Panc1 (cell line): ENCODE data around the gene TANGO6. TPM values are rescaled to one million over a fixed set of nuclear protein-coding genes. Genes with fewer than 3 reads are reported as not detected.

Source experiments
- ATAC-seq: fragments of 200-7000 bp; cut with Tn5 transposase; 2 replicates; pipeline ENCODE4 v1.9.1; 2020; ENCODE audit warnings: mild to moderate bottlenecking, moderate library complexity
- BruUV-seq: library from RNA; stranded (reverse); fragments of 400-500 nt; replicated peaks from 2 replicates; lab custom pipeline; 2021; lab: Mats Ljungman, UMichigan
- CTCF ChIA-PET: fragments of 300-600 bp; sonication (Branson Sonifier 250); formaldehyde crosslinking; loops from one replicate; lab custom pipeline; 2022; ENCODE audit warnings: antibody characterized with exemption; lab: Charles Lee
- POLR2A ChIA-PET: fragments of 300-600 bp; sonication (Branson Sonifier 250); formaldehyde crosslinking; loops from one replicate; lab custom pipeline; 2022; ENCODE audit warnings: antibody characterized with exemption; lab: Charles Lee
- DNase-seq: peaks from one replicate; pipeline ENCODE4 v3.0.0-alpha.2; 2010; ENCODE audit warnings: low read depth, low spot score
- H3K27ac ChIP-seq: 2 replicates; pipeline ENCODE4 v1.5.1; 2011; ENCODE audit warnings: mild to moderate bottlenecking, low read length, inconsistent platforms
- H3K27me3 ChIP-seq: fragments of 200-500 bp; sonication (Bioruptor generic); 2 replicates; pipeline ENCODE4 v1.6.0; 2014; ENCODE audit warnings: low read length, inconsistent platforms; ENCODE audit not compliant: control insufficient read depth, insufficient read depth
- H3K36me3 ChIP-seq: fragments of 200-500 bp; sonication (Bioruptor generic); 2 replicates; pipeline ENCODE4 v1.5.1; 2014; ENCODE audit warnings: inconsistent platforms, mild to moderate bottlenecking, low read length, moderate library complexity; ENCODE audit not compliant: control insufficient read depth, insufficient read depth
- H3K4me1 ChIP-seq: 2 replicates; pipeline ENCODE4 v1.5.1; 2011; ENCODE audit warnings: inconsistent platforms, mild to moderate bottlenecking, low read length, moderate library complexity; ENCODE audit not compliant: control insufficient read depth, insufficient read depth
- H3K4me3 ChIP-seq, 2 experiments: 2 replicates each; pipeline ENCODE4 v1.5.1; 2011 to 2012; ENCODE audit warnings: low read depth in 2 of 2, low read length in 2 of 2, mild to moderate bottlenecking in 2 of 2, inconsistent platforms in 1 of 2, moderate library complexity in 1 of 2
- H3K9me3 ChIP-seq: fragments of 200-500 bp; sonication (Bioruptor generic); 2 replicates; pipeline ENCODE4 v1.5.1; 2014; ENCODE audit warnings: low read depth, mild to moderate bottlenecking, inconsistent platforms, low read length, moderate library complexity; ENCODE audit not compliant: control insufficient read depth, insufficient read depth
- POLR2AphosphoS5 ChIP-seq: IDR thresholded peaks from 2 replicates; pipeline ENCODE4 v1.6.1; 2012; ENCODE audit warnings: mild to moderate bottlenecking, low read depth, low read length, moderate library complexity
- SIN3A ChIP-seq: IDR thresholded peaks from 2 replicates; pipeline ENCODE4 v1.6.1; 2012; ENCODE audit warnings: low read depth, mild to moderate bottlenecking, low read length, moderate library complexity, borderline replicate concordance; ENCODE audit not compliant: insufficient read depth
- TCF7L2 ChIP-seq: IDR thresholded peaks from 2 replicates; pipeline ENCODE4 v1.6.1; 2011; ENCODE audit warnings: mild to moderate bottlenecking, low read depth, low read length, inconsistent platforms
- in situ Hi-C: cut with HindIII; loops from 2 replicates; pipeline ENCODE4 v1.10.0; 2016; ENCODE audit warnings: low sequenced_read_pairs, low pct_unique_long_range_greater_than_20kb
- intact Hi-C: fragments of 100-400 bp; cut with micrococcal nuclease; formaldehyde crosslinking; loops from one replicate; pipeline ENCODE4 v1.10.0; 2022; ENCODE audit not compliant: unreplicated experiment
- total RNA-seq: library from RNA; stranded (reverse); gene quantifications from one replicate; pipeline ENCODE4 v1.2.1, GENCODE V29; 2021; ENCODE audit not compliant: unreplicated experiment
- TF ChIP-seq, protein P1 (sequence below), 2 experiments: IDR thresholded peaks; 2 replicates each; pipeline ENCODE4 v1.6.1; 2011 to 2012; ENCODE audit warnings: low read depth in 2 of 2, control low read depth in 1 of 2, low read length in 1 of 2, mild to moderate bottlenecking in 1 of 2, moderate library complexity in 1 of 2; ENCODE audit not compliant: insufficient read depth in 1 of 2
- TF ChIP-seq, protein P2 (sequence below): fragments of 450-650 bp; IDR thresholded peaks from 2 replicates; pipeline ENCODE4 v1.5.1; 2017; ENCODE audit warnings: mild to moderate bottlenecking

The TANGO6 gene
- total RNA-seq, 1 experiment from 2014 or later = 11.0 TPM

DNA sequence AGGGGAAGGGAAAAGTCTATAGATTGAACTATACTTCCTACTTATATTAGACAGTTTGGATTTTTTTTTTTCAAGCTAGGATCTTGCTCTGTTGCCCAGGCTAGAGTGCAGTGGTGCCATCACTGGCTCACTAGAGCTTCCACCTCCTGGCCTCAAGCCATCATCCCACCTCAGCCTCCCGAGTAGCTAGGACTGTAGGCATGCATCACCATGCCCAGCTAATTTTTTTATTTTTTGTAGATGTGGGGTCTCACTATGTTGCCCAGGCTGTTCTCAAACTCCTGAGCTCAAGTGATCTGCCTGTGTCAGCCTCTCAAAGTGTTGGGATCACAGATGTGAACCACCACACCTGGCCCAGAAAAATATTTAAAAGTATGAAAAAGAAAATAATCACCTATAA, 141.1 kb downstream of the TANGO6 start:
- ATAC-seq (no peak), DNase-seq (no peak)
- POLR2A ChIA-PET = no interaction called here
- BruUV-seq = no TSS peak
- Histone ChIP-seq H3K9me3 (no peaks in the 10 kb centered on the region), H3K27ac (no peak overlapping the region), H3K36me3 (no peaks in the 10 kb centered on the region), H3K4me3 (no peak overlapping the region), H3K27me3 (no peaks in the 10 kb centered on the region), H3K4me1 (no peaks in the 10 kb centered on the region)
- in situ Hi-C loops (no loop called here), intact Hi-C loops (no loop called here)
- TF ChIP-seq POLR2AphosphoS5 = no peak
- TF ChIP-seq, protein P1, sequence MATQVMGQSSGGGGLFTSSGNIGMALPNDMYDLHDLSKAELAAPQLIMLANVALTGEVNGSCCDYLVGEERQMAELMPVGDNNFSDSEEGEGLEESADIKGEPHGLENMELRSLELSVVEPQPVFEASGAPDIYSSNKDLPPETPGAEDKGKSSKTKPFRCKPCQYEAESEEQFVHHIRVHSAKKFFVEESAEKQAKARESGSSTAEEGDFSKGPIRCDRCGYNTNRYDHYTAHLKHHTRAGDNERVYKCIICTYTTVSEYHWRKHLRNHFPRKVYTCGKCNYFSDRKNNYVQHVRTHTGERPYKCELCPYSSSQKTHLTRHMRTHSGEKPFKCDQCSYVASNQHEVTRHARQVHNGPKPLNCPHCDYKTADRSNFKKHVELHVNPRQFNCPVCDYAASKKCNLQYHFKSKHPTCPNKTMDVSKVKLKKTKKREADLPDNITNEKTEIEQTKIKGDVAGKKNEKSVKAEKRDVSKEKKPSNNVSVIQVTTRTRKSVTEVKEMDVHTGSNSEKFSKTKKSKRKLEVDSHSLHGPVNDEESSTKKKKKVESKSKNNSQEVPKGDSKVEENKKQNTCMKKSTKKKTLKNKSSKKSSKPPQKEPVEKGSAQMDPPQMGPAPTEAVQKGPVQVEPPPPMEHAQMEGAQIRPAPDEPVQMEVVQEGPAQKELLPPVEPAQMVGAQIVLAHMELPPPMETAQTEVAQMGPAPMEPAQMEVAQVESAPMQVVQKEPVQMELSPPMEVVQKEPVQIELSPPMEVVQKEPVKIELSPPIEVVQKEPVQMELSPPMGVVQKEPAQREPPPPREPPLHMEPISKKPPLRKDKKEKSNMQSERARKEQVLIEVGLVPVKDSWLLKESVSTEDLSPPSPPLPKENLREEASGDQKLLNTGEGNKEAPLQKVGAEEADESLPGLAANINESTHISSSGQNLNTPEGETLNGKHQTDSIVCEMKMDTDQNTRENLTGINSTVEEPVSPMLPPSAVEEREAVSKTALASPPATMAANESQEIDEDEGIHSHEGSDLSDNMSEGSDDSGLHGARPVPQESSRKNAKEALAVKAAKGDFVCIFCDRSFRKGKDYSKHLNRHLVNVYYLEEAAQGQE (IDR thresholded peaks at IDR 0.05; ENCODE audit: insufficient read depth in 1 of 2, low read depth in 2 of 2, low read length in 1 of 2) = no peak
- no peak for TF ChIP-seq TCF7L2
- TF ChIP-seq, protein P2, sequence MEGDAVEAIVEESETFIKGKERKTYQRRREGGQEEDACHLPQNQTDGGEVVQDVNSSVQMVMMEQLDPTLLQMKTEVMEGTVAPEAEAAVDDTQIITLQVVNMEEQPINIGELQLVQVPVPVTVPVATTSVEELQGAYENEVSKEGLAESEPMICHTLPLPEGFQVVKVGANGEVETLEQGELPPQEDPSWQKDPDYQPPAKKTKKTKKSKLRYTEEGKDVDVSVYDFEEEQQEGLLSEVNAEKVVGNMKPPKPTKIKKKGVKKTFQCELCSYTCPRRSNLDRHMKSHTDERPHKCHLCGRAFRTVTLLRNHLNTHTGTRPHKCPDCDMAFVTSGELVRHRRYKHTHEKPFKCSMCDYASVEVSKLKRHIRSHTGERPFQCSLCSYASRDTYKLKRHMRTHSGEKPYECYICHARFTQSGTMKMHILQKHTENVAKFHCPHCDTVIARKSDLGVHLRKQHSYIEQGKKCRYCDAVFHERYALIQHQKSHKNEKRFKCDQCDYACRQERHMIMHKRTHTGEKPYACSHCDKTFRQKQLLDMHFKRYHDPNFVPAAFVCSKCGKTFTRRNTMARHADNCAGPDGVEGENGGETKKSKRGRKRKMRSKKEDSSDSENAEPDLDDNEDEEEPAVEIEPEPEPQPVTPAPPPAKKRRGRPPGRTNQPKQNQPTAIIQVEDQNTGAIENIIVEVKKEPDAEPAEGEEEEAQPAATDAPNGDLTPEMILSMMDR = no peak
- TF ChIP-seq SIN3A = no peak
- CTCF ChIA-PET = interaction anchor here (0.5 kb wide), 1 partner anchor 616 kb away, joined by 4 read pairs; no protein-coding TSS in a partner anchor

DNA sequence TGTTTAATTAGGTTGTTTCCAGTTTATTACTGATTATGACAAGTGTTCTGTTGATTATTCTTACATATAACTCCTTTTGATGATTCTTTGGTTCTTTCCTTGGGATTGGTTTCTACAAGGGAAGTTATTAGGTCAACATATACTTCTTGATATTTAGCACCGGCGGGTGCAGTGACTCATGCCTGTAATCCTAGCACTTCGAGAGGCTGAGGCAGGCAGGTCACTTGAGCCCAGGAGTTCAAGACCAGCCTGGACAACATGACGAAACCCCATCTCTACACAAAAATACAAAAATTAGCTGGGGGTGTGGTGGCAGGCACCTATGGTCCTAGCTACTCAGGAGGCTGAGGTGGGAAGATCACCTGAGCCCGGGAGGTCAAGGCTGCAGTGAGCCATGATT, 141.9 kb downstream of the TANGO6 start:
- POLR2A ChIA-PET = no interaction called here
- TF ChIP-seq, protein P2 = no peak
- no peak for TF ChIP-seq TCF7L2
- no peak for TF ChIP-seq POLR2AphosphoS5
- TF ChIP-seq, protein P1 (IDR thresholded peaks at IDR 0.05; ENCODE audit: insufficient read depth in 1 of 2, low read depth in 2 of 2, low read length in 1 of 2) = no peak
- TF ChIP-seq SIN3A = no peak
- Histone ChIP-seq H3K9me3 (no peaks in the 10 kb centered on the region), H3K4me3 (no peak overlapping the region), H3K36me3 (no peaks in the 10 kb centered on the region), H3K27ac (no peak overlapping the region), H3K27me3 (no peaks in the 10 kb centered on the region), H3K4me1 (no peaks in the 10 kb centered on the region)
- in situ Hi-C loops = no loop called here
- intact Hi-C loops = no loop called here
- CTCF ChIA-PET = interaction anchor here (0.6 kb wide), 1 partner anchor 17 kb away, joined by 3 read pairs; no protein-coding TSS in a partner anchor
- no TSS peak for BruUV-seq
- DNase-seq = no peak
- no peak for ATAC-seq
